ENCODE data around the gene FGFR3.

FGFR3 gene

GRCh38 chr4:1746265-1746691, 46.8 kb upstream of the FGFR3 start:
- ChIA-PET CTCF (interaction anchor here (1.2 to 7.5 kb wide), 13 partner anchors 10 to 164 kb away, joined by 3 to 205 read pairs (median 20); no protein-coding TSS in a partner anchor), POLR2A (no interaction called here)
- peak; percentile 98 for TF ChIP-seq CTCF (IDR thresholded peaks at IDR 0.05; ENCODE audit: insufficient read depth, low read length, missing control alignments)
- DNase-seq (ENCODE audit: low read depth, low spot score) = no peak
- H3K4me3 ChIP-seq (ENCODE audit: low read depth, low read length) = no peak overlapping the region

- POLR2A ChIA-PET = no interaction called here
- DNase-seq (ENCODE audit: low read depth, low spot score) = no peak
- CTCF ChIA-PET = interaction anchor here (0.6 to 7.4 kb wide), 19 partner anchors 10 to 162 kb away, joined by 3 to 205 read pairs (median 4); partner anchors contain the start of genes TACC3 and TMEM129
- no peak overlapping the region for H3K4me3 ChIP-seq (ENCODE audit: low read depth, low read length)
- TF ChIP-seq CTCF (IDR thresholded peaks at IDR 0.05; ENCODE audit: insufficient read depth, low read length, missing control alignments) = no peak
Measured at GRCh38 chr4:1746919-1747602, 46.0 kb upstream of the FGFR3 start.

GRCh38 chr4:1747603-1747967, 45.5 kb upstream of the FGFR3 start:
- no peak for DNase-seq (ENCODE audit: low read depth, low spot score)
- ChIA-PET POLR2A (no interaction called here), CTCF (interaction anchor here (0.6 to 7.4 kb wide), 22 partner anchors 10 to 161 kb away, joined by 3 to 205 read pairs (median 4); partner anchors contain the start of genes TACC3 and TMEM129)
- no peak for TF ChIP-seq CTCF (IDR thresholded peaks at IDR 0.05; ENCODE audit: insufficient read depth, low read length, missing control alignments)
- H3K4me3 ChIP-seq (ENCODE audit: low read depth, low read length) = no peak overlapping the region

GRCh38 chr4:1748465-1748995, 44.6 kb upstream of the FGFR3 start:
- peak; percentile 85 for TF ChIP-seq CTCF (IDR thresholded peaks at IDR 0.05; ENCODE audit: insufficient read depth, low read length, missing control alignments)
- no peak overlapping the region; the same call in 1 of the 2 replicates for H3K4me3 ChIP-seq (ENCODE audit: low read depth, low read length)
- ChIA-PET CTCF (interaction anchor here (0.7 to 7.4 kb wide), 21 partner anchors 8 to 160 kb away, joined by 3 to 205 read pairs (median 4); partner anchors contain the start of genes TACC3 and TMEM129), POLR2A (no interaction called here)
- no peak for DNase-seq (ENCODE audit: low read depth, low spot score)

- no peak for DNase-seq (ENCODE audit: low read depth, low spot score)
- POLR2A ChIA-PET = no interaction called here
- CTCF ChIA-PET = interaction anchor here (3.6 to 7.4 kb wide), 3 partner anchors 23 to 160 kb away, joined by 30 to 205 read pairs (median 59); no protein-coding TSS in a partner anchor
- no peak for TF ChIP-seq CTCF (IDR thresholded peaks at IDR 0.05; ENCODE audit: insufficient read depth, low read length, missing control alignments)
- H3K4me3 ChIP-seq (ENCODE audit: low read depth, low read length) = no peak overlapping the region
Measured at GRCh38 chr4:1749370-1749769, 43.7 kb upstream of the FGFR3 start.

- ChIA-PET CTCF (interaction anchor here (3.6 to 7.4 kb wide), 3 partner anchors 23 to 159 kb away, joined by 30 to 205 read pairs (median 59); no protein-coding TSS in a partner anchor), POLR2A (no interaction called here)
- no peak for DNase-seq (ENCODE audit: low read depth, low spot score)
- no peak for TF ChIP-seq CTCF (IDR thresholded peaks at IDR 0.05; ENCODE audit: insufficient read depth, low read length, missing control alignments)
- no peak overlapping the region for H3K4me3 ChIP-seq (ENCODE audit: low read depth, low read length)
Measured at GRCh38 chr4:1749826-1750225, 43.3 kb upstream of the FGFR3 start.

Data from AG04449 (cell line).